GM12864 (cell line): ENCODE results near the gene BTG4.

Experiments used
- DNase-seq: peaks from one replicate; pipeline ENCODE4 v3.0.0-alpha.2; 2011; ENCODE audit warnings: low read depth
- H3K4me3 ChIP-seq: 2 replicates; pipeline ENCODE4 v1.5.1; 2011; ENCODE audit warnings: mild to moderate bottlenecking, low read depth, low read length, control low read depth
- TF ChIP-seq, protein P1 (sequence below): IDR thresholded peaks from 2 replicates; pipeline ENCODE4 v1.5.1; 2011; ENCODE audit warnings: low read depth, mild to moderate bottlenecking, moderate library complexity, low read length, control low read depth, inconsistent platforms; ENCODE audit errors: missing control alignments

Gene BTG4

DNA sequence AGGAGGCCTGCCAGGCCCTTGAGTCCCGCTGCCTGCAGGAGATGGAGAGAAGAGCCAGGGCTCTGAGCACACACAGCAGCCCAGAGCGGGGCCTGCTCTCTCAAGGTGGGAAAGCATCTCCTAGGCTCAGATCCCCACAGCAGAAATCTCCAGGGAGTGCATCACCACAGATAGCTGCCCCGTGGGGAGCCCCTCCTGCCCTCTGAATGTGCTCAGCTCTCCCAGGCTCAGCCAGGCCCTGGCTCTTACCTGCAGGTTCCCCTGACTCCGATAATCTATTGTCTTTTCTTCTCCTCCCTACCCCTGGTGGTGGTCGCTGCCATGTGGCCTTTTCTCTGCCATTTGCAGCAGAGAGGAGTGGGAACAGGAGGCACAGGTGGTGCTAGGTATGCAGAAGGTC lies 49.9 kb downstream of the BTG4 start:
- no peak for DNase-seq
- no peak overlapping the region for H3K4me3 ChIP-seq
- TF ChIP-seq, protein P1, sequence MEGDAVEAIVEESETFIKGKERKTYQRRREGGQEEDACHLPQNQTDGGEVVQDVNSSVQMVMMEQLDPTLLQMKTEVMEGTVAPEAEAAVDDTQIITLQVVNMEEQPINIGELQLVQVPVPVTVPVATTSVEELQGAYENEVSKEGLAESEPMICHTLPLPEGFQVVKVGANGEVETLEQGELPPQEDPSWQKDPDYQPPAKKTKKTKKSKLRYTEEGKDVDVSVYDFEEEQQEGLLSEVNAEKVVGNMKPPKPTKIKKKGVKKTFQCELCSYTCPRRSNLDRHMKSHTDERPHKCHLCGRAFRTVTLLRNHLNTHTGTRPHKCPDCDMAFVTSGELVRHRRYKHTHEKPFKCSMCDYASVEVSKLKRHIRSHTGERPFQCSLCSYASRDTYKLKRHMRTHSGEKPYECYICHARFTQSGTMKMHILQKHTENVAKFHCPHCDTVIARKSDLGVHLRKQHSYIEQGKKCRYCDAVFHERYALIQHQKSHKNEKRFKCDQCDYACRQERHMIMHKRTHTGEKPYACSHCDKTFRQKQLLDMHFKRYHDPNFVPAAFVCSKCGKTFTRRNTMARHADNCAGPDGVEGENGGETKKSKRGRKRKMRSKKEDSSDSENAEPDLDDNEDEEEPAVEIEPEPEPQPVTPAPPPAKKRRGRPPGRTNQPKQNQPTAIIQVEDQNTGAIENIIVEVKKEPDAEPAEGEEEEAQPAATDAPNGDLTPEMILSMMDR: no peak

DNA sequence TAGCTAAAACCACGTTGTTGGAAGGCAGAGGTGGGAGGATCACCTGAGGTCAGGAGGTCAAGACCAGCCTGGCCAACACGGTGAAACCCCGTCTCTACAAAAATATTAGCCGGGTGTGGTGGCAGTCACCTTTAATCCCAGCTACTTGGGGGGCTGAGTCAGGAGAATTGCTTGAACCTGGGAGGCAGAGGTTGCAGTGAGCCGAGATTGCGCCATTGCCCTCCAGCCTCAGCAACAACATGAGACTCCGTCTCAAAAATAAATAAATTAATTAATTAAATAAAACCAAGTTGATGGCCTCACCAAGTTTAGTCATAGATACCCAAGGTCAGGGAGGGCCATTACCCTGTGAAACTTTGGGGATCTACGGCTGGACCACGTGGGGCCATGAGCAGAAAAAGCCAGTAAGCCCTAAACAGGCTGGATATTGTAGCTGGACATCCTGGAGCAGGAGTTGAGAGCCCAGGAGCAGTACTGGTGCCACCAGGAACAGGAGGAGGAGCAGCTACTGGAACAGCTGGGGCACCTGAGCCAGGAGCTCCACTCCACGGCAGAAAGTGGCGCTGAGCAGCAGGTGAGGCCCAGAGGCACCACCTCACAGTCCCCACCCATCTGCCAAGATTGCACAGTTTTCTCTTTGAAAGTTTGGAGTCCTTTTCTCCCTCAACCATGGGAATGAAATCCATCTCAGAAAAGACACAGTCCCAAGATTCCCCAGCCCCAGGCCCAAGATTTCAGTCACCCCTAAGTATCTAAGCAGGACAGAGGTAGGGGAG lies 50.5 kb downstream of the BTG4 start:
- TF ChIP-seq, protein P1: no peak
- no peak for DNase-seq
- no peak overlapping the region for H3K4me3 ChIP-seq

DNA sequence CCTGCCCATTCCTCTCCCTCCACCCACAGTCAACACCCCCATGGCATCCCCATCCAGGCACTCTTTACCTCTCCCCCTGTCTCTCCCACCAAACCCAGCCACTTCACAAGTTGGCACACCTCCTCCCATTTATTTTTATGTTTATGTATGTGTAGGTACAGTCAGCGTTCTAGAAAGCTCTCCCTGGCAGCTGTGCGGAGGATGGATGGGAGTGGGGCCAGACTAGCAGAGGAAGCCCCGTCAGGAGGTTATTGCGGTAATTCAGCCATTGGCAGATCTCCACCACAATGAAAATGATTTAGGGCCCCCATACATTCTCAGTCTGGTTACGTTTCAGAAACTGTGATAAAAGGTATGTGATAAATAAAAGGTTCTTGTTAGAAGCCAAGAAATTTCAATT lies 51.3 kb downstream of the BTG4 start:
- no peak overlapping the region for H3K4me3 ChIP-seq
- TF ChIP-seq, protein P1: no peak
- DNase-seq: no peak

DNA sequence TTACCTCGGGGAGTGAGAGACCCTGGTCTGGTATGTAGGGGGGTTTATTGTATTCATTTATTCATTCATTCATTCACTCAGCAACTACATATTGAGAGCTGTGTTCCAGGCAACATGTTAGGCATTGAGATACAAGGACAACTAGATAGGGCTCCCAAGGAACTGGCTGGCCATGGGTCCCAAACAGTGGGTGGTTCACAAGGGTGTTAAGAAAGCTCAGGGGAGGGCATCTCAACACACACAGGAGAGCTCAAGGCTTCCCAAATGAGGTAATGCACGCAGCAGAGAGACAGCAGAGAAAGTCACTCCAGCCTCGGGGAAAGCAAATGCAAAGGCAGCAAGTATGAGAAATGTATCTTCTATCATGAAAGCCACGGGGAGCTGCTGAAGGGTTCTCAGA lies 51.8 kb downstream of the BTG4 start:
- no peak for DNase-seq
- TF ChIP-seq, protein P1: no peak
- no peak overlapping the region for H3K4me3 ChIP-seq

DNA sequence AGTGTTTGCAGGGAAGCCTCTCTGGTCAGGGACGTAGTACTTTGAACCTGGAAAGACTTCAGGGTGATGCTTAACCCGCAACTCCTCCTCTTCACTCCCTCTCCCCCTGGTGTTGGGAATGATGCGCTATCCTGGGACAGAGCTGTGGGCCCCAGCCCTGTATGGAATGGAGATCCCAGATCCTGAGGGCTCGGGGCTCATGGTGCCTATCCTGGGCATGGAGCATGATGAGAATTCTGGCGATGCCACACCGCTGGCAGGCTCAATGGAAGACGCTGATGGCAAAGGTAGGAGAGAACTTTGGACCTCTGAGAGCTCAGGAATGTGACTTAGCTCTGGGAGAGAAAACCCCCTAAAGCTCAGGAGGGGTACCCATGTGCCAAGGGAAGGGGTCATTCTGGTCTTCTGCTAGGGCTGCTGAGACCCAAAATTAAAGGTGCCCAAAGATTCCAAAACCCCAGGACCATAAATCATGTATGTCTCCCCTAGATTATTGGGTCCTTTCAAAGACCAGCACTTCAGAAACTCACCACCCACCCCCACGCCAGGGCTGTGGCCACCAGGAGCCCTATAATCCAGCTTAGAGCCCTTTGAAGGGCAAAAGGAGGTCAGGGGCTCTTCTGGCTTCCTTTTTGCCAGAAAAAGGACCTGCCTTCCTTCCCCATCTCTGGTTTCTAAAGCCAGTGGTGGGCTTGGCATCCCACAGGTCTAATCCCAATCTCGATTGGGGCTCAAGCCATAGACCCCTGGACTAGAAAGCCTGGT lies 52.5 kb downstream of the BTG4 start:
- no peak overlapping the region for H3K4me3 ChIP-seq
- TF ChIP-seq, protein P1: no peak
- DNase-seq: no peak

DNA sequence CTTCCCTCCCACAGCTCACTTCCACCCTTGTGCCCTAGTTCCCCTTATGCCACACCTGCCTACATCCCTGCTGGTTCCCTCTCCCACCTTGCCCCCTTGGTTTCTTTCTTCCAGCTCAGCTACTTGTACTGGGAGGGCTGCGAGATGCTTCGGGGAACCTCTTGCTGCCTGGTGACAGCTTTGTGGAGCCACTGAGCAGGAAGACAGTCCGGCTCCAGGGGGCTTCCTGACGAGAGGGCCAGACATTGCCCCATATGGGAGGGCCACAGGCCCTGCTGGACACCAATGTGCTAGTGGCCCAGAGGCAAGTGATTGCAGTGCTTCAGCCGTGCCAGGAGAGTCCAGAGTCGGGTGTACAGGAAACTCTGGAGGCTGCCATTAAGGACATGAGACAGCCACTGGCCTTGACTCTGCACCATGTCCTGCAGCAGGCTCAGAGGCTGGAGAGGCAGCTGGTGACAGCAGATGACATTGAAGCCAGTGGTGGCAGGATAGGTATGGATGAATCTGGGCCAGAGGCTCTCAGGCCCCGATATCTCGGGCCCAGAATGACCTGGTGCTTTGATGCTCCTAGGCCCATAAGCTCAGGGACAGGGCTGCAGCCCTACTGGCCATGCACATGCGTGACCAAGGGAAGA lies 54.3 kb downstream of the BTG4 start:
- TF ChIP-seq, protein P1: no peak
- no peak overlapping the region for H3K4me3 ChIP-seq
- no peak for DNase-seq
